Endothelial cell of umbilical vein (primary cell): ENCODE results near the gene CDH2. TPM values are rescaled to one million over a fixed set of nuclear protein-coding genes. Genes with fewer than 3 reads are reported as not detected.

ENCODE experiments used
- BruUV-seq: library from RNA; stranded (reverse); fragments of 400-500 nt; replicated peaks from 2 replicates; lab custom pipeline; 2021; lab: Mats Ljungman, UMichigan
- CTCF ChIA-PET: fragments of 300-600, 350-600 bp; sonication (Branson Sonifier 250); formaldehyde crosslinking; loops from one replicate; lab custom pipeline; 2021; ENCODE audit warnings: antibody characterized with exemption, inconsistent platforms; lab: Charles Lee
- POLR2A ChIA-PET: fragments of 300-600, 350-600 bp; sonication (Branson Sonifier 250); formaldehyde crosslinking; loops from one replicate; lab custom pipeline; 2021; ENCODE audit warnings: antibody characterized with exemption, inconsistent platforms; lab: Charles Lee
- DNase-seq: peaks from one replicate; pipeline ENCODE4 v3.0.0-alpha.2; 2011; ENCODE audit warnings: low read depth, low spot score
- FAIRE-seq: peaks from 2 replicates; lab custom pipeline; 2011; peaks lifted over from hg19 to GRCh38; lab: Jason Lieb, UNC
- H2AFZ ChIP-seq: 2 replicates; pipeline ENCODE4 v1.6.0; 2012; ENCODE audit warnings: low read depth, low read length, control low read depth, inconsistent platforms
- H3K27ac ChIP-seq: 2 replicates; pipeline ENCODE4 v1.5.1; 2011; ENCODE audit warnings: low read depth, mild to moderate bottlenecking, control low read depth, low read length, moderate library complexity; ENCODE audit not compliant: insufficient read depth
- H3K27me3 ChIP-seq, 2 experiments: 2 replicates each; pipeline versions ENCODE4 v1.6.0 to v1.6.1; 2011; ENCODE audit warnings: low read length in 2 of 2, mixed read lengths in 1 of 2; ENCODE audit not compliant: control insufficient read depth in 2 of 2, insufficient read depth in 2 of 2
- H3K36me3 ChIP-seq, 2 experiments: 2 replicates in 1 of 2; 3 replicates in 1 of 2; pipeline ENCODE4 v1.5.1; 2011; ENCODE audit warnings: low read length in 2 of 2, mild to moderate bottlenecking in 1 of 2, moderate library complexity in 1 of 2; ENCODE audit not compliant: control insufficient read depth in 2 of 2, insufficient read depth in 2 of 2; ENCODE audit errors: extremely low read depth in 1 of 2
- H3K4me1 ChIP-seq: 3 replicates; pipeline ENCODE4 v1.5.1; 2011; ENCODE audit warnings: mild to moderate bottlenecking, low read length; ENCODE audit not compliant: control insufficient read depth, insufficient read depth; ENCODE audit errors: extremely low read depth
- H3K4me2 ChIP-seq: 2 replicates; pipeline ENCODE4 v1.6.1; 2011; ENCODE audit warnings: low read length, control low read depth, mixed read lengths; ENCODE audit not compliant: insufficient read depth
- H3K4me3 ChIP-seq, 3 experiments: fragments of 200-600 bp in 1 of 3; sonication (generic), shearing (Covaris generic) in 1 of 3; replicated peaks in 1 of 3; 2 replicates each; pipeline ENCODE4 v1.5.1; 2011 to 2016; ENCODE audit warnings: control low read depth in 3 of 3, low read length in 3 of 3, mild to moderate bottlenecking in 2 of 3, inconsistent platforms in 1 of 3, low read depth in 1 of 3, moderate library complexity in 1 of 3; ENCODE audit not compliant: insufficient read depth in 1 of 3
- H3K79me2 ChIP-seq: 2 replicates; pipeline ENCODE4 v1.6.0; 2012; ENCODE audit warnings: low read length, inconsistent platforms; ENCODE audit not compliant: control insufficient read depth, insufficient read depth
- H3K9ac ChIP-seq: replicated peaks from 2 replicates; pipeline ENCODE3; 2011; ENCODE audit warnings: low read length, control low read depth; ENCODE audit not compliant: insufficient read depth; ENCODE audit errors: extremely low read depth
- H3K9me1 ChIP-seq: replicated peaks from 3 replicates; pipeline ENCODE4 v1.6.0; 2011; ENCODE audit warnings: mild to moderate bottlenecking, low read length; ENCODE audit not compliant: control insufficient read depth, insufficient read depth; ENCODE audit errors: extremely low read depth
- H3K9me3 ChIP-seq: replicated peaks from 2 replicates; pipeline ENCODE4 v1.5.1; 2012; ENCODE audit warnings: low read length, inconsistent platforms; ENCODE audit not compliant: control insufficient read depth, insufficient read depth
- H4K20me1 ChIP-seq: replicated peaks from 2 replicates; pipeline ENCODE3; 2011; ENCODE audit warnings: mild to moderate bottlenecking, low read length; ENCODE audit not compliant: control insufficient read depth, insufficient read depth; ENCODE audit errors: extremely low read depth
- CTCF ChIP-seq, 2 donors: IDR thresholded peaks; 1 replicate in 1 of 2; 2 replicates in 1 of 2; pipeline ENCODE4 v1.5.1; 2011; ENCODE audit warnings: low read length in 2 of 2, mild to moderate bottlenecking in 2 of 2, moderate library complexity in 2 of 2, control low read depth in 1 of 2, inconsistent platforms in 1 of 2, low read depth in 1 of 2; ENCODE audit not compliant: insufficient read depth in 1 of 2; ENCODE audit errors: extremely low read depth in 1 of 2
- EZH2 ChIP-seq: IDR thresholded peaks from 2 replicates; pipeline ENCODE4 v1.6.1; 2012; ENCODE audit warnings: borderline replicate concordance, low read depth, mild to moderate bottlenecking, moderate library complexity, low read length, inconsistent platforms; ENCODE audit not compliant: severe bottlenecking
- FOS ChIP-seq: IDR thresholded peaks from 2 replicates; pipeline ENCODE4 v1.6.1; 2011; ENCODE audit warnings: mild to moderate bottlenecking, low read length, moderate library complexity, borderline replicate concordance; ENCODE audit not compliant: insufficient read depth
- GATA2 ChIP-seq: IDR thresholded peaks from 2 replicates; pipeline ENCODE4 v1.7.0; 2011; ENCODE audit warnings: low read depth, mild to moderate bottlenecking, moderate library complexity, mixed read lengths, low read length; ENCODE audit not compliant: insufficient read length, insufficient read depth
- JUN ChIP-seq: IDR thresholded peaks from 2 replicates; pipeline ENCODE4 v1.6.1; 2011; ENCODE audit warnings: borderline replicate concordance, low read depth; ENCODE audit not compliant: insufficient read length, insufficient read depth
- MAX ChIP-seq: IDR thresholded peaks from 2 replicates; pipeline ENCODE4 v1.6.1; 2011; ENCODE audit not compliant: insufficient read depth, insufficient read length
- MYC ChIP-seq: IDR thresholded peaks from one replicate; pipeline ENCODE4 v1.6.1; 2011; ENCODE audit warnings: mild to moderate bottlenecking, low read depth, low read length
- POLR2A ChIP-seq: IDR thresholded peaks from 2 replicates; pipeline ENCODE4 v1.6.1; 2012; ENCODE audit warnings: low read depth, mild to moderate bottlenecking, control low read depth, low read length
- POLR2AphosphoS5 ChIP-seq: IDR thresholded peaks from 2 replicates; pipeline ENCODE4 v1.6.1; 2012; ENCODE audit warnings: low read depth, mild to moderate bottlenecking, control low read depth, low read length, moderate library complexity; ENCODE audit not compliant: insufficient read depth
- dilution Hi-C: fragments of 300-500 bp; cut with MboI; formaldehyde crosslinking; loops from one replicate; pipeline ENCODE4 v1.15.0; 2019; ENCODE audit warnings: low sequenced_read_pairs; ENCODE audit not compliant: extremely low pct_ligation_motif_present
- intact Hi-C: fragments of 100-400 bp; cut with micrococcal nuclease; formaldehyde crosslinking; loops from one replicate; pipeline ENCODE4 v1.10.0; 2022
- polyA plus RNA-seq, 4 experiments: library from polyadenylated mRNA; depleted of rRNA in 3 of 4; stranded (reverse) in 3 of 4; unstranded in 1 of 4; fragments of >200 nt; gene quantifications; 2 replicates each; pipeline versions ENCODE4 v1.2.1 to v1.2.3, GENCODE V29; 2011 to 2012; ENCODE audit warnings: missing spikeins in 1 of 4
- total RNA-seq: library from RNA; stranded (reverse); gene quantifications from 2 replicates; pipeline ENCODE4 v1.2.3, GENCODE V29; 2021

The CDH2 gene
- total and polyA plus RNA-seq, 2 donors (not counting 3 experiments of a cell fraction or from before 2014, with no cell fraction given) = 37.6 to 59.5 TPM

DNA sequence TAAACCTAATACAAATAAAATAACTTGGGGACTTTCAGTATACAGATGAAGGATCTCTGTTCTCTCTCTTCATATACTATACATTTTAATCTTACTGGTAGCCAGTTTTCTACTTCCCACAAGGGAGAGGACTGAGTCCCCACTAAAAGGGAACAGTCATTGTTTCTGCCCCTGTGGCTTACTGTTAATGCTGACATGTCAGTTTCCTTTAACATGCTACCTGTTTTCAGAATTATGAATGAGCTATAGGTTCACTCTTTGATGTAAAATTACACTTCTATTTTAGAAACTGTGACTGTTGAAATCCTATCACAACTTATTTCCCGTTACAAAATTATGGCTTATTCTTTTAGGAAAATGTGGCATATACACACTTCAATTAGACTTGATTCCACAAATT lies 207.7 kb downstream of the CDH2 start:
- DNase-seq (no peak), FAIRE-seq (no peak)
- intact Hi-C loops (no loop called here), dilution Hi-C loops (no loop called here)
- POLR2A ChIA-PET = no interaction called here
- no peak for TF ChIP-seq MYC
- no peak for TF ChIP-seq JUN
- TF ChIP-seq EZH2 = no peak
- no peak for TF ChIP-seq MAX
- TF ChIP-seq POLR2A = no peak
- TF ChIP-seq GATA2 = no peak
- TF ChIP-seq POLR2AphosphoS5 = no peak
- no peak for TF ChIP-seq CTCF (IDR thresholded peaks at IDR 0.05; ENCODE audit: extremely low read depth in 1 of 2, insufficient read depth in 1 of 2, low read depth in 1 of 2, low read length in 2 of 2)
- TF ChIP-seq FOS = no peak
- H3K4me1 ChIP-seq = peaks cover 3% of the 10 kb centered on the region
- BruUV-seq = no TSS peak
- H3K4me3 ChIP-seq = no peak overlapping the region
- no peaks in the 10 kb centered on the region for H3K27me3 ChIP-seq
- peaks cover 0 to 4% of the 10 kb centered on the region in 2 experiments for H3K36me3 ChIP-seq
- H3K4me2 ChIP-seq = no peak overlapping the region
- H3K79me2 ChIP-seq = no peaks in the 10 kb centered on the region
- no peak overlapping the region for H2AFZ ChIP-seq
- CTCF ChIA-PET = interaction anchor here (1.1 kb wide), 1 partner anchor 219 kb away, joined by 3 read pairs; no protein-coding TSS in a partner anchor
- no peaks in the 10 kb centered on the region for H3K9me3 ChIP-seq
- H3K9ac ChIP-seq = no peak overlapping the region
- H3K9me1 ChIP-seq = peaks cover 3% of the 10 kb centered on the region
- no peak overlapping the region for H3K27ac ChIP-seq
- no peaks in the 10 kb centered on the region for H4K20me1 ChIP-seq
